WI38 (cell line): ENCODE data around the gene PPARG.
"Not testable (repeated sequence)": the region's sequence is repeated elsewhere in the genome, so short reads cannot be mapped to it uniquely, and the experiment has no call there.

ENCODE experiments used
- H3K4me3 ChIP-seq: 2 replicates; pipeline ENCODE4 v1.5.1; 2011; ENCODE audit warnings: low read depth, mild to moderate bottlenecking, control low read depth, low read length
- CTCF ChIP-seq: IDR thresholded peaks from 2 replicates; pipeline ENCODE4 v1.5.1; 2012; ENCODE audit warnings: low read depth, mild to moderate bottlenecking, control low read depth, low read length

The PPARG gene

GRCh38 chr3:12280357-12280806 is 8.5 kb upstream of the PPARG start:
- no peak overlapping the region for H3K4me3 ChIP-seq
- no peak for TF ChIP-seq CTCF

GRCh38 chr3:12284591-12284990 is 4.3 kb upstream of the PPARG start:
- no peak for TF ChIP-seq CTCF
- no peak overlapping the region for H3K4me3 ChIP-seq

GRCh38 chr3:12285003-12285555 is 3.8 kb upstream of the PPARG start:
- no peak for TF ChIP-seq CTCF

DNA sequence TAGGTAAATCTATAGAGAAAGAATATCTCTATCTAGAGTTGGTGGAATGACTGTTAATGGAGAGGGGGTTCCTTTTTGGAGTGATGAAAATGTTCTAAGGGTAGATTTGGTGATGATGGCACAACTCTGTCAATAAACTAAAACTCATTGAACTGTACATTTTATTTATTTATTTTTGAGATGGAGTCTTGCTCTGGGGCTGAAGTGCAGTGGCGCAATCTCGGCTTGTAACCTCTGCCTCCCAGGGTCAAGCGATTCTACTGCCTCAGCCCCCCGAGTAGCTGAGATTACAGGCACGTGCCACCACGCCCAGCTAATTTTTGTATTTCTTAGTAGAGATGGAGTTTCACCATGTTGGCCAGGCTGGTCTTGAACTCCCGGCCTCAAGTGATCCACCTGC is 3.1 kb upstream of the PPARG start:
- H3K4me3 ChIP-seq: not testable (repeated sequence)

More at GRCh38 chr3:12285003-12285555, 3.8 kb upstream of the PPARG start:
- no peak overlapping the region for H3K4me3 ChIP-seq

- TF ChIP-seq CTCF: no peak
- H3K4me3 ChIP-seq: no peak overlapping the region
Measured at GRCh38 chr3:12286504-12286903, 2.4 kb upstream of the PPARG start.

GRCh38 chr3:12286927-12287726 is 1.7 kb upstream of the PPARG start:
- TF ChIP-seq CTCF: no peak
- peak overlapping the region; percentile 55 for H3K4me3 ChIP-seq

DNA sequence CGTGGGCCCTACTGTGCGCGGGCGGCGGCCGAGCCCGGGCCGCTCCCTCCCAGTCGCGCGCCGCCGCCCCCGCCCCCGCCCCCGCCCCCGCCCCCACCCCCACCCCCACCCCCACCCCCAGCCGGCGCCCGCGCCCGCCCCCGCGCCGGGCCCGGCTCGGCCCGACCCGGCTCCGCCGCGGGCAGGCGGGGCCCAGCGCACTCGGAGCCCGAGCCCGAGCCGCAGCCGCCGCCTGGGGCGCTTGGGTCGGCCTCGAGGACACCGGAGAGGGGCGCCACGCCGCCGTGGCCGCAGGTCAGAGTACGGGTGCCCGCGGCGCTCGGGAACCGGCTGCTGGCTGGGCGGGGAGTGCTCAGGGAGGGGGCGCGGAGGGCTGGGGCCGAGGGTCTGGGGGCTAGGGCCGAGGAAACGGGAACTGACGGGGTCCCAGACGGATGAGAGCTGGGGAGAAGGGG is 1.1 kb upstream of the PPARG start:
- no peak for TF ChIP-seq CTCF
- H3K4me3 ChIP-seq: peak overlapping the region; percentile 90
